ENCODE measurements around the gene ARFGEF2.
"Not testable (repeated sequence)": the region's sequence is repeated elsewhere in the genome, so short reads cannot be mapped to it uniquely, and the experiment has no call there.

Gene ARFGEF2

DNA sequence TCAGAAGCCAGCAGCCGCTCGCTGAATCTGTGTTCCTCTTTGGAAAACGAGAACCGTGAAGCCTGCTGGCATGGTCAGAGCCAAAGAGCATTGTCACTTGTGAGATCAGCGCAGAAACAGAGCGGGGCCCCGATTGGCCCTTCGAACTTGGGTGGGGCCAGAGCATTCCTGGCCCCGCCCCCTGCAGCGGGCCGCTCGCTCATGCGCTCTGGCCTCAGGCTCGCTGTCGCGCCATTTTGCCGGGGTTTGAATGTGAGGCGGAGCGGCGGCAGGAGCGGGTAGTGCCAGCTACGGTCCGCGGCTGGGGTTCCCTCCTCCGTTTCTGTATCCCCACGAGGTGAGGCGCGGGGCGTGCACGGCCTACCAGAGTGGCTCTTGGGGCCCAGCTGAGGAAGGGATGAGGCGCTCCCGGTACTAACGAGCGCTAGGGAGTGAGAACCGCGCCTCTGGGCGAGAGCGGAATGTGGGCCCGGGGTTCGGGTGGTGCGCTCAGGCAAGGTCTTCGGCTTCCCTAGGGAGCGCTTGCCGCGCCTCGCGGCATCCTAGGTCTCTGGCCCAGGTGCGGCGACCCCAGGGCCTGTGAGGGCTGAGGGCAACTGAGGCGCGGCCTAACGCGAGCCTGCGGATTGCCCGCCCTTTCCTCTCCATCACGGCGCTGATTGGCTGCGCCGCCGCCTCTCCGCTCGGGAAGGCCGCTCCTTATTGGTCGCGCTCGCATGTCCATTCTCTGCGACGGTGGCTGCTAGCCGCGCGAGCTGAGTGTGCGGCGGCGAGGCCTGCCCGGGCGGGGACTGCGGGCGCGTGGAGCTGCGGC is 124.8 kb downstream of the ARFGEF2 start, which contains the start of gene CSE1L:
Gene CSE1L (plus strand): TSS at position 226 of the 814 bp plus-strand sequence. CDS start 12,152 bp downstream, outside the sequence.
- DNase-seq (ENCODE audit: low read depth in 1 of 2, low spot score in 1 of 2): peak; percentile 84 to 93

GRCh38 chr20:49052334-49052733 is 130.8 kb downstream of the ARFGEF2 start:
- DNase-seq (ENCODE audit: low read depth in 1 of 2, low spot score in 1 of 2): no peak

- no peak for DNase-seq (ENCODE audit: low read depth in 1 of 2, low spot score in 1 of 2)
Observed at GRCh38 chr20:49054056-49054643, 132.6 kb downstream of the ARFGEF2 start.

DNA sequence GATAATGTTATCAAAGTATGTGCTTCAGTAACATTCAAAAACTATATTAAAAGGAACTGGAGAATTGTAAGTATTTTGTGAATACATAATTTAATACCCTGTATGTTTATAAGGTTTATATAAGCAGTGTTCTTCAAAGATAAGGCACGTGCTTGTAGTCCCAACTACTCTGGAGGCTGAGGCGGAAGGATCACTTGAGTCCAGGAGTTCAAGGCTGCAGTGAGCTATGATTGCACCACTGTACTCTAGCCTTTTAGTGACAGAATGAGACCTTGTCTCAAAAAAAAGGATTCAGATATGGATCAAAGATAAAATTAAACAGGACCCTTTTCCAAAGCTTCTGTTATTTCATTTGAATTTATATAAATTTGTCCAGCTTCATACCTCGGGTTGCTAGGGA is 141.8 kb downstream of the ARFGEF2 start:
- no peak for DNase-seq (ENCODE audit: low read depth in 1 of 2, low spot score in 1 of 2)

GRCh38 chr20:49074521-49074920 is 153.0 kb downstream of the ARFGEF2 start:
- no peak for DNase-seq (ENCODE audit: low read depth in 1 of 2, low spot score in 1 of 2)

DNA sequence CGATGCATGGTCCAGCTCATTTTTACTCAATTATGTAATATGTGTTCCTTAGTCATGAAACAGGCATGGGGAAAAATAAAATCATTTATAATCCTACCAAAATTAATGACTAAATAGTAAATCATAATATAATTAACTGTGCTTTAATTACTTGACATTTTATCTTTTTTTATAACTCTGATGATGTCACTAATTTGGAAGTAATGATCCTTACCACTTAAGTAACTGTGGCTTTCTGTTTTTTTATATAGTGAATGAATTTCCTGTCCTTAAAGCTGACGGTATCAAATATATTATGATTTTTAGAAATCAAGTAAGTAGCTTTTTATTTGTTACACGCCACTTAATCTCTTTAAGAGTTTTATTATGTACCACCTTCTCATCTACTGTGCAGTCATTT is 156.8 kb downstream of the ARFGEF2 start:
- no peak for DNase-seq (ENCODE audit: low read depth in 1 of 2, low spot score in 1 of 2)

GRCh38 chr20:49082295-49082694 is 160.8 kb downstream of the ARFGEF2 start:
- not testable (repeated sequence) for DNase-seq (ENCODE audit: low read depth in 1 of 2, low spot score in 1 of 2)
